NT2/D1 (cell line): Measurements from ENCODE around the gene EDA.

ENCODE experiments used
- SUZ12 ChIP-seq: IDR thresholded peaks from 2 replicates; pipeline ENCODE4 v1.6.1; 2011; ENCODE audit not compliant: insufficient read length, insufficient read depth; ENCODE audit errors: extremely low read depth
- YY1 ChIP-seq: IDR thresholded peaks from 2 replicates; pipeline ENCODE4 v1.6.1; 2011; ENCODE audit not compliant: insufficient read length, insufficient read depth

DNA sequence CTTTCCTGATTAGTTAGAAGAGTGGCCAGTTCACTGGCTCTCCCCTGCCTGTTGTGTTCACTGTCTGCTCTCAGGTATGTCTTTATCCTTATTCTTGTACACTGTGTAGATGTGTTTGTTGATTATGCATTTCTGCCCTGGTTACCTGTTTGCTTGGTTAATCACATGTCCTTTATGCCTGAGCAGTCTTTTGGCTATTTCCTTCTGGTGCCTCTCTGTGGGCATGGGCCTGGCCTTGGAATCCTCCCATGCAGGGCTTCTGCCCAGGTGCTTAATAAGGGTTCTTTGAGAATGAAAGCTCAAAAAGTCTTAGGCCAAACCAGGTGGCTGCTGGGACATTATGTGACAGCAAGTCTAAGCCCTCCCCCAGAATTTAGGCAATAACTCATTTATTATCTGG lies 472.8 kb downstream of the EDA start:
- no peak for TF ChIP-seq YY1
- TF ChIP-seq SUZ12: no peak
